ENCODE measurements around the gene CDK10.
"Not testable (repeated sequence)": the region's sequence is repeated elsewhere in the genome, so short reads cannot be mapped to it uniquely, and the experiment has no call there.

DNA sequence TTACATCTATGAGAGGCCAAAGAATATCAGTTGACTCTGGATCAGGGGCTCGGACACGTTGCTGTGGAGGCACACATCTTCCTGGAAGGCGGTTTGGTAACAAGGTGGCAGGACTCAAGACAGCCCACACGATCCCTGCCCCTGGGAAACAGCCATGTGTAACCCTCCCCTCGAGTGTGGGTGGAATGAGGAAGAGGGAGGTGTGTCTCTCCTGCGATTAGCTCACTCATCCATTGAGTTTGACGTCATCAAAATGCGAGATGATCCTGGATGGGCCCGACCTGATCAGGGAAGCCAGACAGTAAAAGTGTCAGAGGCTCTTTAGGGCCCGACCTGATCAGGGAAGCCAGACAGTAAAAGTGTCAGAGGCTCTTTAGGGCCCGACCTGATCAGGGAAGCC is 22.3 kb upstream of the CDK10 start:
- not testable (repeated sequence) for TF ChIP-seq POLR2A (IDR thresholded peaks at IDR 0.05; ENCODE audit: low read length); GATA1 (IDR thresholded peaks at IDR 0.05; ENCODE audit: low read depth, low read length)

Data from erythroblast (primary cell).